RWPE1 (cell line): ENCODE results near the gene AEN.

Experiments used
- CTCF ChIA-PET: fragments of 350-600 bp; sonication (Branson Sonifier 250); formaldehyde crosslinking; extraction: SDS; loops from one replicate; lab custom pipeline; 2021; lab: Yijun Ruan, JAX
- POLR2A ChIA-PET: fragments of 400-600 bp; formaldehyde crosslinking; extraction: SDS; loops from one replicate; lab custom pipeline; 2020; ENCODE audit warnings: antibody characterized with exemption; ENCODE audit not compliant: low non-redundant PET; lab: Yijun Ruan, JAX
- DNase-seq: peaks from one replicate; pipeline ENCODE4 v3.0.0; 2012; ENCODE audit warnings: low spot score
- H3K27ac ChIP-seq: fragments of 450-650 bp; 2 replicates; pipeline ENCODE4 v1.5.1; 2017
- TF ChIP-seq, protein P1 (sequence below): fragments of 450-650 bp; conservative IDR thresholded peaks from 2 replicates; pipeline ENCODE4 v1.5.1; 2017; ENCODE audit warnings: low read depth, mild to moderate bottlenecking

AEN gene

GRCh38 chr15:88657326-88658069 lies 36.4 kb downstream of the AEN start:
- CTCF ChIA-PET: interaction anchor here (0.5 to 2.5 kb wide), 28 partner anchors 12 to 567 kb away, joined by 3 to 17 read pairs (median 4); partner anchors contain the start of gene ACAN
- TF ChIP-seq, protein P1, sequence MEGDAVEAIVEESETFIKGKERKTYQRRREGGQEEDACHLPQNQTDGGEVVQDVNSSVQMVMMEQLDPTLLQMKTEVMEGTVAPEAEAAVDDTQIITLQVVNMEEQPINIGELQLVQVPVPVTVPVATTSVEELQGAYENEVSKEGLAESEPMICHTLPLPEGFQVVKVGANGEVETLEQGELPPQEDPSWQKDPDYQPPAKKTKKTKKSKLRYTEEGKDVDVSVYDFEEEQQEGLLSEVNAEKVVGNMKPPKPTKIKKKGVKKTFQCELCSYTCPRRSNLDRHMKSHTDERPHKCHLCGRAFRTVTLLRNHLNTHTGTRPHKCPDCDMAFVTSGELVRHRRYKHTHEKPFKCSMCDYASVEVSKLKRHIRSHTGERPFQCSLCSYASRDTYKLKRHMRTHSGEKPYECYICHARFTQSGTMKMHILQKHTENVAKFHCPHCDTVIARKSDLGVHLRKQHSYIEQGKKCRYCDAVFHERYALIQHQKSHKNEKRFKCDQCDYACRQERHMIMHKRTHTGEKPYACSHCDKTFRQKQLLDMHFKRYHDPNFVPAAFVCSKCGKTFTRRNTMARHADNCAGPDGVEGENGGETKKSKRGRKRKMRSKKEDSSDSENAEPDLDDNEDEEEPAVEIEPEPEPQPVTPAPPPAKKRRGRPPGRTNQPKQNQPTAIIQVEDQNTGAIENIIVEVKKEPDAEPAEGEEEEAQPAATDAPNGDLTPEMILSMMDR: peak; percentile 93
- POLR2A ChIA-PET: no interaction called here
- DNase-seq: peak; percentile 76
- peak overlapping the region; percentile 84 for H3K27ac ChIP-seq

DNA sequence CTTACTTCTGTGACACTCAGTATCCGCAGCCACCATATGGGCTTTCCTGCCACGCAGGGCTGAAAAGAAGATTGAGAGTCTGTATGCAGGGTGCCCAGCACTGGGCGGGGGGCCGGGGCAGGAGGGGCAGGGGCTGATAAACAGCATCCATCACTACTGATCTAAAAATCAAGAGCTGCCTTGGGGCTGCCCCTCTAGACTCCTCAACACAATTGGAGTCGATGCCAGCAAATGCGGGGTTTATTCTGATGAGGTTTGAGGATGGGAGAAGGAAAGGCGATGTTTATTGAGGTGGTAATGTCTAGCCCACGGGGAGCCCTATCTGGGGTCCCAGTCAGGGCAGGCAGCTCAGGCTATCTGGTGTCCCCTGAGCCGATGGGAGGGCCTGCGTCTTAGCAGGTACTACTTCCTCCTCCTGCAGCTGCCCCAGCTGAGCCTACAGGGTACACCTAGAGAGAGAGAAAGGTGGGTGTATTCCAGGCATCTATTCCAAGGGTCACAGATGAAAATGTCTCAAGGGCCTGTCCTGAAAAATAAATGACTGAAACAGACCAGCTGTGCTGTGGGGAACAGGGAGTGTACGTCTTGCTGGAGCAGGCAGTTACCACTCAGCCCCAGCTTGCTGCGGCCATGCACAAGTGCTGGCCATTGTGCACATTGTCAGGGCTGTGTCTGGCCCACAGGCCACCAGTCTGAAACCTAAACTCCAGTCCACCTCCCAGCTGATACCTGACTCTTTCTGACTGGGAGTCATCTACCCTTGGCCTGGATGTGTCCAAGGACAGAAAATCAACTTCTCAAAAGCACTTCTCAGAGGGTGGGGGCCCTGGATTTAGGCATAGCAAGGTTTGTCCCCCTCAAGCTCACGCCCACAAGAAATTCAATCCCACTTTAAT lies 37.2 kb downstream of the AEN start:
- POLR2A ChIA-PET: no interaction called here
- H3K27ac ChIP-seq: peak overlapping the region; percentile 84

DNA sequence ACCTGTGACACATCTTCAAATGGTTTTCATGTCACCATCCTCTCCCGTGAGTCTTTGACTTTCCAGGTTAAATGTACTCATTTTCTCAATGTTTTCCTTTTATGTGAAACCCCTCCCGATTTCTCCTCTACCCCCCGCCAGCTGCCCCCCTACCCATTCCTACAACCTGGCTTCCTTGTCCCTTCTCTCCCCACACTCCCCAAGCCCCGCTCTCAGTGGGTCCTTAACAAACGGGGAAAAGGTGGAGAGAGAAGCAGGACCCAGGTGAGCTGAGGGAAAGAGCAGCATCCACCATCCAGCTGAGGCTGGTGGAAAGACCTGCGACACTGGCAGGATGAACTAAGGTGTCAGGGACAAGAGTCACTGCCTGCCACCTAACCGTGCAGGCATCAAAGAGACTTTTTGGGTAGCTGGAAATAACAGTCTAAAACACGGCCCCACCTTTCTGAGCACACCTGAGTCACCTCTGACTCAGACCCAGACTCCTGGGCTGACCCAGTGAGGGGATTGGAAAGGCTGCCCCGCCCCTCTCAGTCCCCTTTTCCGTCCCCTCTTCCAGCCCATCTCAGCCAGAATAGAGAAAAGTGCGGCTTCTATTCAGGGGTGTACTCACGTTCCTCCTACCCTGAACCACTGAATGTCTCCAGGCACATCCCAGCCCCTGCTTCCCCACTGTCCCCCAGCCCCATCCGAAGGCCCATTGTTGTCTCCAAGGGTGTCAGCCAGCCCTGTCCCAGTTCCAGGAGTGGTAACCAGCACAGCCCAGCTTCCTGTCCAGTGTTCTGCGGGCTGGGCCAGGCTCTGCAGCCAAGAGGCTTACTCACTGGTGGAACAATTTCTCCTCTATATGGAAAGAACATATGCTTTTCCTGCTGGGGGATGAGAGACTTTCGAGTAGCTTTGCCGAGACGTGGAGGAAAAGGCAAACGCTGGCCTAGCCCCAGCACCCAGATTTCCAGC lies 38.1 kb downstream of the AEN start:
- TF ChIP-seq, protein P1: no peak
- peak; percentile 90 for DNase-seq
- ChIA-PET POLR2A (no interaction called here), CTCF (interaction anchor here (0.6 to 3.0 kb wide), 5 partner anchors 175 to 398 kb away, joined by 3 to 10 read pairs (median 3); no protein-coding TSS in a partner anchor)
- H3K27ac ChIP-seq: peak overlapping the region; percentile 84

More for the DNA sequence above, 37.2 kb downstream of the AEN start:
- TF ChIP-seq, protein P1: no peak
- CTCF ChIA-PET: interaction anchor here (0.5 to 3.0 kb wide), 27 partner anchors 12 to 566 kb away, joined by 3 to 17 read pairs (median 4); partner anchors contain the start of gene ACAN
- no peak for DNase-seq

DNA sequence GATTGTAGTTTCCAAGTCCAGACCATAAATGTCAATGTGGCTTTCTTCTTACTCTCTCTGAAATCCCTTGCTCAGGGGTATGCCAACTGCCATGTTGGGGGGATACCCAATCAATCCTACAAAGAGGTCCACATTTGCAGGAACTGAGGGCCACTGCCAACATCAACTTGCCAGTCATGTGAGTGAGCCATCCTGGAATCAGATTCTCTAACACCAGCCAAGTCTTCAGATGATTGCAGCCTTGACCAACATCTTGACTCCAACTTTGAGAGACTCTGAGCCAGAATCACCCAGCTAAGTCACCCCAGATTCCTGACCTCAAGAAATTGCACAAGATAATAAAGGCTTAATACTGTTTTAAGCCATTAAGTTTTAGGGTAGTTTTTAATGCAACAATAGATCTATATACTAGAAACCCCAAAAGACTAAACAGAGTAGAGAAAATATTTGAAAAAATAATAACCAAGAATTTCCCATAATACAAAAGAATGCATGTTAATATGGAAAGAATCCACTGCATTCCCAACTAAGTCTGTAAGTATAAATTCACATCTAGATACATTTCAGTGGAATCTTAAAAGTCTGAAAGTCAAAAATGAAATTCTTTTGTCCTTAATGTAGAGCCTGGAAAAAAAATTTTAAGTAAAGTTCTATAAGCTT lies 40.0 kb downstream of the AEN start:
- no peak for DNase-seq
- no peak overlapping the region for H3K27ac ChIP-seq
- ChIA-PET POLR2A (no interaction called here), CTCF (interaction anchor here (3.0 kb wide), 1 partner anchor 244 kb away, joined by 10 read pairs; no protein-coding TSS in a partner anchor)
- TF ChIP-seq, protein P1: no peak

DNA sequence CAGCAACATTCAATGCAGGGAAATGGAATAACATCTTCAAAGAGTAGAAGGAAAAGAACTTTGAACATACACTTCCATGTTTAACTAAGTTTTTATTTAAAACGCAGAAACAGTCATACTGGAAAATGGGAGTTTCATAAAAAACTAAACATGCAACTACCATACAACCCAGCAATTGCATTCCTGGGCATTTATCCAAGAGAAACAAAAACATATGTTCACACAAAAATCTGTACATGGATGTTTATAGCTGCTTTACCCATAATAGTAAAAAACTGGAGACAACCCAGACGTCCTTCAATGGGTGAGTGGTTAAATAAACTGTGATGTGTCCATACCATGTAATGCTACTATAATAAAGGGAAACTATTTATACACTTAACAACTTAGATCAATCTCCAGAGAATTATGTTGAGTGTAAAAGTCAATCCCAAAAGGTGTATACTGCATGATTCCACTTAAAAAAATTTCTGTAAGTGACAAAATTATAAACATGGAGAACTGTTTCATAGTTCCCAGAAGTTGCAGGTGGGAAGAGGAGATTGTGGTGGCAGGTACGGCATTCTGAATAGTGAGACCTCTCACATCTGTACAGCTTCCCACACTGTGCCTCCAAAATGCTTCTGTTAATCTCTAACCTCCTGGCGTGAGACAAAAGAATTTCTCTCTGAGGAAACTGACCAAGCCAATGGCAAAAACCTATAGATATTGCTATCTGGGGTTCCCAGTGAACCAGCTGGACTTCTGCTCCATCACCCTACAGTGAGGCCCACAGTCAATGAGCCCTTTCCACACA lies 40.8 kb downstream of the AEN start:
- DNase-seq: no peak
- no peak overlapping the region for H3K27ac ChIP-seq
- TF ChIP-seq, protein P1: no peak
- ChIA-PET CTCF (interaction anchor here (3.0 kb wide), 1 partner anchor 243 kb away, joined by 10 read pairs; no protein-coding TSS in a partner anchor), POLR2A (no interaction called here)
